Epithelial cell of prostate (primary cell): Measurements from ENCODE around the gene ZNF227.
"Not testable (repeated sequence)": the region's sequence is repeated elsewhere in the genome, so short reads cannot be mapped to it uniquely, and the experiment has no call there.

Experiments
- DNase-seq: peaks from one replicate; pipeline ENCODE4 v3.0.0-alpha.2; 2011; ENCODE audit warnings: low read depth, low spot score
- H3K27ac ChIP-seq: fragments of 450-650 bp; 2 replicates; pipeline ENCODE4 v1.5.1; 2017; ENCODE audit warnings: mild to moderate bottlenecking

The ZNF227 gene

GRCh38 chr19:44232867-44233266, 20.5 kb downstream of the ZNF227 start:
- no peak for DNase-seq
- no peak overlapping the region for H3K27ac ChIP-seq

DNA sequence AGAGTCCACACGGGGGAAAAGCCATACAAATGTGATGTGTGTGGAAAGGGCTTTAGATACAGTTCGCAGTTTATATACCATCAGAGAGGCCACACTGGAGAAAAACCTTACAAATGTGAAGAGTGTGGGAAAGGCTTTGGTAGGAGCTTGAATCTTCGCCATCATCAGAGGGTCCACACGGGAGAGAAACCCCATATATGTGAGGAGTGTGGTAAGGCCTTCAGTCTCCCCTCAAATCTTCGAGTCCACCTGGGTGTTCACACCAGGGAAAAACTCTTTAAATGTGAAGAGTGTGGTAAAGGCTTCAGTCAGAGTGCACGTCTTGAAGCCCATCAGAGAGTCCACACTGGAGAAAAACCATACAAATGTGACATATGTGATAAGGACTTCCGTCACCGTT, 24.1 kb downstream of the ZNF227 start:
- no peak overlapping the region for H3K27ac ChIP-seq
- DNase-seq, result no peak

DNA sequence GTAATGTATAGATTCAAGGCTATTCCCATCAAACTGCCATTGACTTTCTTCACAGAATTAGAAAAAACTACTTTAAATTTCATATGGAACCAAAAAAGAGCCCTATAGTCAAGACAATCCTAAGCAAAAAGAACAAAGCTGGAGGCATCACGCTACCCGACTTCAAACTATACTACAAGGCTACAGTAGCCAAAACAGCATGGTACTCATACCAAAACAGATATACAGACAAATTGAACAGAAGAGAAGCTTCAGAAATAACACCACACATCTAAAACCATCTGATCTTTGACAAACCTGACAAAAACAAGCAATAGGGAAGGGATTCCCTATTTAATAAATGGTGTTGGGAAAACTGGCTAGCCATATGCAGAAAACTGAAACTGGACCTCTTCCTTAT, 40.0 kb downstream of the ZNF227 start:
- not testable (repeated sequence) for DNase-seq, H3K27ac ChIP-seq

DNA sequence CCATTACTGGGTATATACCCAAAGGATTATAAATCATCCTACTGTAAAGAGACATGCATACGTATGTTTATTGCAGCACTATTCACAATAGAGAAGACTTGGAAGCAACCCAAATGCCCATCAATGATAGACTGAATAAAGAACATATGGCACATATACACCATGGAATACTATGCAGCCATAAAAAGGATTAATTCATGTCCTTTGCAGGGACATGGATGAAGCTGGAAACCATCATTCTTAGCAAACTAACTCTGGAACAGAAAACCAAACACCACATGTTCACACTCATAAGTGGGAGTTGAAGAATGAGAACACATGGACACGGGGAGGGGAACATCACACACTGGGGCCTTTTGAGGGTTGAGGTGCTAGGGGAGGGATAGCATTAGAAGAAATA, 41.1 kb downstream of the ZNF227 start:
- not testable (repeated sequence) for H3K27ac ChIP-seq, DNase-seq

GRCh38 chr19:44254496-44254895, 42.2 kb downstream of the ZNF227 start:
- DNase-seq, result no peak
- no peak overlapping the region for H3K27ac ChIP-seq

DNA sequence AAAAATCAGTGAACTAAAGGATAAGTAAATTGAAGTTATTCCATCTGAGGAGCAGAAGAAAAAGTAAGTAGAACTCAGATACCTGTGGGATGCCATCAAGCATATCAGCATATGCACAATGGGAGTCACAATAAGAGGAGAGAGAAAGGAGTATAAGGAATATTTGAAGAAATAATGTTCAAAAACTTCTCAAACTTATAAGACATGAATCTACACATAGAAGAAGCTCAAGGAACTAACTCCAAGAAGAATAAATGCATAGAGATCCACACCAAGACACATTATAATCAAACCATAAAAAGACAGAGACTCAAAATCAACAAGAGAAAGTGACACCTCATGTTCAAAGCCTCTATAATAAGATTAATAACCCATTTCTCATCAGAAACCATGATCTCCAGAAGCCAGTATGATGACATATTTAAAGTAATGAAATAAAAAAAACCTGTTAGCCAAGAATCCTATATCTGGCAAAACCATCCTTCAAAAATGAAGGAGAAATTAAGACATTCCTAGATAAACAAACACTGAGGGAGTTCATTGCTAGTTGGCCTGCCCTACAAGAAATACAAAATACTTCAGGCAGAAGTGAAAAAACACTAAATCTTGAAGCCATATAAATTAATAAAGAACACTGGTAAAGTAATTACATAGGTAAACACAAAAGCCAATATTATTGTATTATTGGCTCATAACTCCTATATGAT, 43.5 kb downstream of the ZNF227 start:
- no peak for DNase-seq

DNA sequence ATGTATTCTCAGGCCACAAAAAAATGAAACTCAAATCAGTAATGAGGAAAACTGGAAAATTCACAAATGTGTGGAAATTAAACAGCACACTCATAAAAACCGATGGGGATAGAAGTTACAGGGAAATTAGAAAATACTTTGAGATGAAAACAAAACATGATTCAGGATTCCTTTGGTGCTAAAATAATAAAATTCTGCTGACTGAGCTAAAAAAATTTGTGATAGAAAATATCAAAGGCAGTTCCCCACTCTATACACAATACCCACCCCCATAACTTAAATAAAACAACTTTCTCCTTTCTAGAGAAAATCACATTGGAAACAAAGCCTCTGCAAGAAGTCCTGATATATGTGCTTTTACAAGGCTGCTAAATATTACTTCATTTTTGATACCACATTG, 45.8 kb downstream of the ZNF227 start:
- no peak for DNase-seq
- H3K27ac ChIP-seq, result no peak overlapping the region

More for the DNA sequence above, 43.5 kb downstream of the ZNF227 start:
- H3K27ac ChIP-seq, result no peak overlapping the region

DNA sequence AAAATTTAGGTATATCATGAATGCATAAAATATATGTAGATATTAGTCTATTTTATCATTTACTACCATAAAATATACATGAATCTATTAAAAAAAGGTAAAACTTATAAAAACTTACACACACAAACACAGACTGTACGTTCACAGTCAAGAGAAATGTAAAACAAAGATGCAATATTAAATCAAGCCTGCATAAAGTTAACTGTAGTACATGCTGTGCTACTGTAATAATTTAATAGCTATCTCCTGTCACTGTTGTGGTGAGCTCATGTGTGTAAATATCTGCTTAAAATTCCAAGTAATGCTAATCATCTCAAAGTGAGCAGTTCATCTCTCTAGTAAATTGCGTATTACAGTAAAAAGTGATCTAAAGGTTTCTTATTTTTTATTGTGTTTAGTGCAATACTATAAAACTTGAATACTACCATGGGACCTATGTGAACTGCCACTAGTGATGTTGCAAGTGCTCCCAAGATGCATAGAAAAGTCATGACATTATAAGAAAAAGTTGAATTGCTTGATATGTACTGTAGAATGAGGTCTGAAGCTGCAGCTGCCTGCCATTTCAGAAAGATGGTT, 46.6 kb downstream of the ZNF227 start:
- DNase-seq, result no peak
- H3K27ac ChIP-seq, result no peak overlapping the region

DNA sequence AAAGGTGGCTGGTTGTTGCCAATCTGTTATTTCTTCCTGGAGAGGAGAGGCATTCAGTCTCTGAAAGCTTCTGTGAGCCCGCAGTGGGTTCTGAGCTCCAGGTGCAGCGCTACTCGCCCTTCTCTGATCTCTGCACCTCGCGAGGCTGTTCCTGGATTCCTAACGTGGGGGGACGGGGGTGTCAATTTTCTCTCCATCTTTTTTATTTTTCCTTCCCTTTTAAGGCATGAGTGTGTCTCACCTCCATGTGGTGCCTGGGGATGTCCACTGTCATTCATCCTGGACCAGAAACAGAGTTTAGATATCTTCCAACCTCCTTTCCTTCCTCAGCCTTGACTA, 48.0 kb downstream of the ZNF227 start:
- H3K27ac ChIP-seq, result peak overlapping the region; percentile 46
- DNase-seq, result no peak

DNA sequence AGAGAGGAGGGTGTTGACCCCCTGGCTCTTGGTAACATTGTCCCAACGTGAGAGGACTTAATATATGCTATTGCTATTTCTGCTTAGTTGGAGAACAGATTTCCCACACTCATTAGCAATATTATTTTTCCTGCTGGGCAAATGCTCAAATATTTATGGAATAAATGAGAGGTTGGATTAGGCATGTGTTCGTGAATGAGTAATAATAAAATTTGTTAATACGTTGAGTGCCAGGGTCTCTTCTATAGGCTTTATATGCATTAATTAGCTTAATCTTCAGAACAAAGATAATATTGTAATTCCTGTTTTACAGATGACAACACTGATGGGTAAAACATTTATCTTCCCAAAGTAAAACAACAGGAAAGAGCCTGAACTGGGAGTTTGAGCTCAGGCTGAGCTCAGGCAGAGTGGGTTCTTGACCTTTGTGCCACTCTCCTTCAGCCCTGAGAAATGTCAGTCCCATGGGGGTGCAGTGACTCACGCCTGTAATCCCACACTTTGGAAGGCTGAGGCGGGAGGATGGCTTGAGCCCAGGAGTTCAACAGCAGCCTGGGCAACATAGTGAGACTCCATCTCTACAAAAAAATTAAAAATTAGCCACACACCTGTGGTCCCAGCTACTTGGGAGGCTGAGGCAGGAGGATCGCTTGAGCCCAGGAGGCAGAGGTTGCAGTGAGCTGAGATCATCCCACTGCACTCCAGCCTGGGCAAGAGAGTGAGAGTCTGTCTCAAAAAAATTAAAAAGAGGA, 48.5 kb downstream of the ZNF227 start:
- no peak overlapping the region for H3K27ac ChIP-seq

GRCh38 chr19:44277331-44277730, 65.0 kb downstream of the ZNF227 start:
- peak overlapping the region; percentile 81 for H3K27ac ChIP-seq
- DNase-seq, result no peak

More for the DNA sequence above, 48.5 kb downstream of the ZNF227 start:
- no peak for DNase-seq

DNA sequence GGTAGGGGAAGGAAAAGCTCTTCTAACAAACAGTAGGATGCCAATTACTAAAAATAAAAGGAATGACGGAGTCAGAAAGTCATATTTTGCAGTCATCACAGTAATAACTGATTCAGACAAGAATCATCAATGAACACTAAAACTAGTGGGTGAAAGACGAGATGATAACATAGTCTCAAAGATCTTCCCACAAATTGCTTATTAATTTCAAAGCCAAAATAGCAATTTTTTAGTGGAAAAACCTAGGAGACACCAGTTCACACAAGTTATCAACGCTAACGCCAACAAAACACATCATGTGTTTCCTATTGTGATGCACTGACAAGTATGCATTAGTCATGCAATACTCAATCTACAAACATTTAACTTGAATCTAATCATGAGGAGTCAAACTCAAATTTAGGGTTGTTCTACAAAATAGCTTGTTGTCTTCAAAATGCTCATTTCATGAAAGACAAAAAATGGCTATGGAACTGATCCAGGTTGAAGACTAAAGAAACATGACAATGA, 65.9 kb downstream of the ZNF227 start:
- H3K27ac ChIP-seq, result peak overlapping the region; percentile 81
- no peak for DNase-seq

DNA sequence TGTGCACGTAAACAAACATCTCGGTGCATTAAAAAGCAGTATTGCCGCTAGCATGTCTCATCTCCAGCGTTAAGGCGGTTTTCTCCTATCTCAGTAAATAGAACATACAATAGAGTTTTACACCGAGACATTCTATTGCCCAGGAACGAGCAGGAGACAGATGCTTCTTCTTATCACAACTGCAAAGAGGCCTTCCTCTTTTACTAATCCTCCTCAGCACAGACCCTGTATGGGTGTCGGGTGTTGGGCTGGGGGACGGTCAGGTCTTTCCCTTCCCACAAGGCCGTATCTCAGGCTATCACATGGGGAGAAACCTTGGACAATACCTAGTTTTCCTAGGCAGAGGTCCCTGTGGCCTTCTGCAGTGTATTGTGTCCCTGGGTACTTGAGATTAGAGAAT, 68.6 kb downstream of the ZNF227 start:
- peak overlapping the region; percentile 46 for H3K27ac ChIP-seq
- DNase-seq, result no peak

- peak overlapping the region; percentile 46 for H3K27ac ChIP-seq
- DNase-seq, result no peak
These were observed 70.5 kb downstream of the ZNF227 start for GRCh38 chr19:44282846-44283245.

DNA sequence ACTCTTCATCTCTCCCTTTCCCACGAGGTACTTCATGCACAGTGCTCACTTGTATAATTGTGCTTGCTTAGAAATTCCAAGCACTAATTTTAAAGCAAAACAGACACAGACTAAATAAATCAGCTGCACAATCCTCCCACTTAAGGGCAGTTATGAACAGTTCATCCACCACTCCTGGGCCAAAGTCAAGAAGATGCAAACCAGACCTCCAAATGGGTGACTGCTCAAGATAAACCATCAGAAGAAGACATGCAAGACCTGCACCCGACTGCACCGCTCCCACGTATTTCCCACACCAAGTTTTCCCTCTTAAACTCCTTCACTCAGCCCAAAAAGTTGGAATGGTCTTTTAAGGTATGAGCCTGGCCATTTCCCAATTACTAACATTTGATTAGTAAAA, 72.6 kb downstream of the ZNF227 start:
- H3K27ac ChIP-seq, result no peak overlapping the region
- DNase-seq, result no peak
